NB4 (cell line): Measurements from ENCODE around the gene PSMB5.

ENCODE experiments used
- DNase-seq: peaks from one replicate; pipeline ENCODE4 v3.0.0; 2010; ENCODE audit warnings: low read depth
- H3K4me3 ChIP-seq: one replicate; pipeline ENCODE4 v1.5.1; 2011; ENCODE audit warnings: mild to moderate bottlenecking, low read depth, low read length, moderate library complexity
- MYC ChIP-seq: IDR thresholded peaks from 2 replicates; pipeline ENCODE4 v1.6.1; 2011; ENCODE audit warnings: low read depth, low read length
- POLR2A ChIP-seq: IDR thresholded peaks from 2 replicates; pipeline ENCODE4 v1.6.1; 2011; ENCODE audit warnings: mild to moderate bottlenecking; ENCODE audit not compliant: insufficient read length; ENCODE audit errors: extremely low read depth
- TF ChIP-seq, protein P1 (sequence below): IDR thresholded peaks from 2 replicates; pipeline ENCODE4 v1.6.1; 2011; ENCODE audit warnings: low read depth, low read length
- TF ChIP-seq, protein P2 (sequence below): IDR thresholded peaks from one replicate; pipeline ENCODE4 v1.5.1; 2012; ENCODE audit warnings: low read depth, low read length

Gene PSMB5

DNA sequence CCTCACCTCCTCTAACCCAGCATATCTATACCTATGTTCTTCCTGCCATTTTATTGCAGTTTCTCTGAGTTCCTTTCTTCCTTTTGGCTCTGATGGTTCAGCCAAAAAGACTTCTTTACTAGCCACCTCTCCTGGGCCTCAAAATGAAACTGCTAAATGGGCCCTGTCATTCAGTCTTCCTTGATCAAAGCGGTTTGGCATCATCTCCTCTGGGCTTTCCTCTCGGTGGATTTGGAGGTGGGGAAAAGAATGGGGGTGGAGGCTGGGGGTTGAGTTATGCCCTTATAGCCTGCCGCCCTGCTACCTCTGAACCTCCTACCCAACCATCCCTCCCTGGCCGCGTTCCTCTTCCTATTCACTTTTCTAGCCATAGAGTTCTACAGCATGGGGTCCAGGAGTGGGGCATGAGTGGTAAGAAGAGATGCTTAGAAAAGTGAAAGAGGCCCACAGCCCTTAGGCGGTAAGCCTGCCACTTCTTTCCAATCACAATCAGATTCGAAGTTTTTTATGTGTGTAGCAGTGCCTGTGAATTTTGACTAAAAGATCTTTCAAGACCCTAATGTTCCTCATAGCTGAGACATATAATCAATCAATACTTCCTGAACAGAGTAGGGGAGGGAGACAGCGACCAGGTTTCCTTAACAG is 54.8 kb downstream of the PSMB5 start:
- no peak for DNase-seq
- H3K4me3 ChIP-seq: no peak overlapping the region
- no peak for TF ChIP-seq POLR2A
- TF ChIP-seq, protein P1, sequence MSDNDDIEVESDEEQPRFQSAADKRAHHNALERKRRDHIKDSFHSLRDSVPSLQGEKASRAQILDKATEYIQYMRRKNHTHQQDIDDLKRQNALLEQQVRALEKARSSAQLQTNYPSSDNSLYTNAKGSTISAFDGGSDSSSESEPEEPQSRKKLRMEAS: no peak
- TF ChIP-seq, protein P2, sequence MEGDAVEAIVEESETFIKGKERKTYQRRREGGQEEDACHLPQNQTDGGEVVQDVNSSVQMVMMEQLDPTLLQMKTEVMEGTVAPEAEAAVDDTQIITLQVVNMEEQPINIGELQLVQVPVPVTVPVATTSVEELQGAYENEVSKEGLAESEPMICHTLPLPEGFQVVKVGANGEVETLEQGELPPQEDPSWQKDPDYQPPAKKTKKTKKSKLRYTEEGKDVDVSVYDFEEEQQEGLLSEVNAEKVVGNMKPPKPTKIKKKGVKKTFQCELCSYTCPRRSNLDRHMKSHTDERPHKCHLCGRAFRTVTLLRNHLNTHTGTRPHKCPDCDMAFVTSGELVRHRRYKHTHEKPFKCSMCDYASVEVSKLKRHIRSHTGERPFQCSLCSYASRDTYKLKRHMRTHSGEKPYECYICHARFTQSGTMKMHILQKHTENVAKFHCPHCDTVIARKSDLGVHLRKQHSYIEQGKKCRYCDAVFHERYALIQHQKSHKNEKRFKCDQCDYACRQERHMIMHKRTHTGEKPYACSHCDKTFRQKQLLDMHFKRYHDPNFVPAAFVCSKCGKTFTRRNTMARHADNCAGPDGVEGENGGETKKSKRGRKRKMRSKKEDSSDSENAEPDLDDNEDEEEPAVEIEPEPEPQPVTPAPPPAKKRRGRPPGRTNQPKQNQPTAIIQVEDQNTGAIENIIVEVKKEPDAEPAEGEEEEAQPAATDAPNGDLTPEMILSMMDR: no peak
- TF ChIP-seq MYC: no peak

DNA sequence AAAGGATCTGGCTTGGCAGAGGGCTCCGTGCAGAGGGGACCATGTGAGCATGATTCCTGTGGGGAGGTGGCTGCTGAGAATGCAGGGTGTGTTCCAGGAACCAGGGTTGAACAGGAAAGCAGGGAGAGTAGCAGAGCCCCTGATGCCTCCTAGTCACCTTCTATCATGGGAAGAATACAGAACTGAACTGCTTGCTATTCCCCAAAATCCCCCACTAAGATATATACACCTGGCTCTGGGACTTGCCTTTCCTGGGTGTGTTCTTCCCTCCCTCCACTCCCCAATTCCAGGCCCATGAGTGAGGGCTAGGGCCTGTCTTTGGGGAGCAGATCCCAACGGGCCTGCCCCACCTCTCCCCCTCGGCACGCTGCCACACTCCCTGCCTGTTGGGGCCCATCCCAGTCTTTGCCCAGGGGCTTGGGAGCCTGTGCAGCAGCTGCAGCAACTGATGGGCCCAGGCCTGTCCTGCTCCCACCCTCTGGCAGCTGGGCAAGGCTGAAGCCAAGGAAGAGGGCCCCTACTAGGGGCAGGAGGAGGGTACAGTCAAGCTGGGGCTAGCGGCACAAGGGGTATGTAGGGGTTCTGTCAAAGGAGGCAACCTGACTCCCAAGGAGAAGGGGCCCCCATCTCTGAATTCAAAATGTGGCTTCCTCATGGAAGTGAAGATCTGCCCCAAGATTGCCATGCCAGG is 55.6 kb downstream of the PSMB5 start:
- no peak overlapping the region for H3K4me3 ChIP-seq
- TF ChIP-seq MYC (no peak), POLR2A (no peak)
- TF ChIP-seq, protein P2: no peak
- TF ChIP-seq, protein P1: no peak
- DNase-seq: no peak

DNA sequence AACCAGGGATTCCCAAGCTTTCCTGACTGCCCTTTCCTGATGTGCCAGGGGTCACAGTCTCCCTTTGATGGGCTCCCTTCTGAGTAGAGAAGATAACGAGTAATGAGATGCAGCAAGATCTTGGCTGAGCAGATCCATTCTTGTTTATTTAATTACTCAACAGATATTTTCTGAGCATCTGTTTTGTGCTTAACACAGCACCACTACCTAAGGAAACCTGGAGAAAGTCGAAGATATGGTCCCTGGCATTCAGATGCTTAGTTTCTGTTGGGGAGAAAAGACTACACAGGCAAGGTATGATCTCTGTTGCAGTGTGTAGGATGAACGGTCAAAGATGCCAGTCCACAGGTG is 56.2 kb downstream of the PSMB5 start:
- no peak overlapping the region for H3K4me3 ChIP-seq
- no peak for DNase-seq
- TF ChIP-seq, protein P2: no peak
- TF ChIP-seq, protein P1: no peak
- TF ChIP-seq MYC: no peak
- no peak for TF ChIP-seq POLR2A

DNA sequence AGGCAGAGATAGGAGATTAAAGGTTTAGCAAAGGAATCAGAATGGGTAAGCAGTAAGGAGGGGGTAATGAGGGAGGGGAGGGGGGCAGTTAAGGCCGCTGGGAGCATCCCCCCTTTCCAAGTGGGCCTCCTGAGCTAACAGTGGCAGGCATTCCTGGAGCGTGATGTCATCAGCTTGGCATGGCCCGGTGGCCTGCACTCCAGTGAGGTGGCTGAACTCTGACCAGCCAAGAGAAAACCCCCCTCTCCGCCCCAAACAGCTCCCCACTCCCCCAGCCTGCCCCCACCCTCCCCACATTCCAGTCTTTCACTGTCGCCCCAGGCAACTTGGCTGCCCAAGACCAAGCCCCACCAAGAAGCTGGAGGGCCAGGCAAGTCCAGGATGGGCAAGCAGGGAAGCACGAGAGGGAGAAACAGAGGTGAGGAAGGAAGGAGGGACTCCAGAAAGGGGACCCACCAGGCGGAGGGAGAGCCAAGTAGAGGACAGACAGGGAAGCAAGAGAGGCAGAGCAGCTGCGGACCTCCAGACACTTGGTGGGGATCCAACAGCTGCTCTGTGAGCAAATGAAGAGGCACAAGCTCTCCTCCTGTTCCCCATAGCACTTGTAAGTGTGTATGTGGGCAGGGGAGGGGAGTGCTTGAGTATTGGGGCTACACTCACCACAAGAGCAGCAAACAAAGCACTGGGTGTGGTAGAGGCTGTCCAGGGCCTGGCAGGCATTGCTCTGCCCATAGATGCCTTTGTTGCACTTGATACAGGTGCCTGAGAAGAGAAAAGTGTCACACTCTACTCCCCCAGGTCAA is 56.8 kb downstream of the PSMB5 start:
- no peak overlapping the region for H3K4me3 ChIP-seq
- DNase-seq: no peak
- TF ChIP-seq MYC (no peak), POLR2A (no peak)
- TF ChIP-seq, protein P2: no peak
- TF ChIP-seq, protein P1: no peak

DNA sequence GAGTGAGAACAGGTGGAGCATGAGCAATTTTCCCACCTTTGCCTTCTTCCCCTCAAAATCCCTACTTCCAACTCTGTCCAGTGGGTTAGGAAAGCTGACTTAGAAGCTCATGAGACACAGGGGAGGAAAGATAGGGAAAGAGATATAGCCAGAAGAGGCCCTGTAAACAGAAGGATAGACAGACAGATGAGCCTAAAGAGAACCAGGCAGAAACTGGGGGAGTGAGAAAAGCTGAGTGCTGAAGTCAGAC is 57.3 kb downstream of the PSMB5 start:
- TF ChIP-seq POLR2A (no peak), MYC (no peak)
- TF ChIP-seq, protein P1: no peak
- TF ChIP-seq, protein P2: no peak
- no peak overlapping the region for H3K4me3 ChIP-seq
- no peak for DNase-seq
